Trophoblast cell (in vitro differentiated cells and primary cell): ENCODE measurements around the gene SLC7A5.
"Not testable (repeated sequence)": the region's sequence is repeated elsewhere in the genome, so short reads cannot be mapped to it uniquely, and the experiment has no call there.

Source experiments
- DNase-seq, 2 donors: peaks; one replicate each; pipeline ENCODE4 v3.0.0-alpha.2; 2016
- H2AFZ ChIP-seq: 2 replicates; pipeline ENCODE4 v1.6.1; 2013; ENCODE audit warnings: low read length, moderate library complexity, mild to moderate bottlenecking; ENCODE audit not compliant: insufficient read depth, poor library complexity
- H2AK5ac ChIP-seq: 2 replicates; pipeline ENCODE4 v1.6.1; 2013; ENCODE audit warnings: mild to moderate bottlenecking, low read length
- H2BK120ac ChIP-seq: 2 replicates; pipeline ENCODE4 v1.6.1; 2013; ENCODE audit warnings: low read length, mild to moderate bottlenecking, moderate library complexity; ENCODE audit not compliant: insufficient read depth, poor library complexity
- H2BK12ac ChIP-seq: 2 replicates; pipeline ENCODE4 v1.6.1; 2013; ENCODE audit warnings: mild to moderate bottlenecking, low read length, moderate library complexity
- H2BK5ac ChIP-seq: 2 replicates; pipeline ENCODE4 v1.6.1; 2013; ENCODE audit warnings: low read length, low read depth, moderate library complexity, mild to moderate bottlenecking; ENCODE audit not compliant: poor library complexity
- H3K14ac ChIP-seq: 2 replicates; pipeline ENCODE4 v1.6.1; 2013; ENCODE audit warnings: mild to moderate bottlenecking, low read length
- H3K18ac ChIP-seq: 2 replicates; pipeline ENCODE4 v1.6.1; 2013; ENCODE audit warnings: mild to moderate bottlenecking, low read length
- H3K23ac ChIP-seq: 2 replicates; pipeline ENCODE4 v1.6.1; 2013; ENCODE audit warnings: low read length
- H3K27ac ChIP-seq: 2 replicates; pipeline ENCODE4 v1.5.1; 2013; ENCODE audit warnings: low read depth, mild to moderate bottlenecking, inconsistent platforms, low read length, moderate library complexity
- H3K27me3 ChIP-seq: 2 replicates; pipeline ENCODE4 v1.6.1; 2013; ENCODE audit warnings: inconsistent platforms, mild to moderate bottlenecking, low read length, moderate library complexity; ENCODE audit not compliant: insufficient read depth
- H3K36me3 ChIP-seq, 2 experiments: 1 replicate in 1 of 2; 2 replicates in 1 of 2; pipeline ENCODE4 v1.6.1; 2013; ENCODE audit warnings: low read length in 2 of 2, mild to moderate bottlenecking in 2 of 2, moderate library complexity in 1 of 2; ENCODE audit not compliant: insufficient read depth in 2 of 2, control insufficient read depth in 1 of 2
- H3K4ac ChIP-seq: 2 replicates; pipeline ENCODE4 v1.6.1; 2013; ENCODE audit warnings: low read depth, mild to moderate bottlenecking, low read length, moderate library complexity
- H3K4me1 ChIP-seq, 2 experiments: 1 replicate in 1 of 2; 2 replicates in 1 of 2; pipeline ENCODE4 v1.6.1; 2013; ENCODE audit warnings: low read length in 2 of 2, mild to moderate bottlenecking in 2 of 2, moderate library complexity in 1 of 2; ENCODE audit not compliant: insufficient read depth in 2 of 2, control insufficient read depth in 1 of 2
- H3K4me2 ChIP-seq: 2 replicates; pipeline ENCODE4 v1.6.1; 2013; ENCODE audit warnings: inconsistent platforms, mild to moderate bottlenecking, low read length, moderate library complexity
- H3K4me3 ChIP-seq: 2 replicates; pipeline ENCODE4 v1.5.1; 2013; ENCODE audit warnings: mild to moderate bottlenecking, low read depth, low read length, inconsistent platforms
- H3K79me1 ChIP-seq: one replicate; pipeline ENCODE4 v1.6.1; 2013; ENCODE audit warnings: low read length
- H3K79me2 ChIP-seq: 2 replicates; pipeline ENCODE4 v1.6.1; 2013; ENCODE audit warnings: low read length, mild to moderate bottlenecking; ENCODE audit not compliant: control insufficient read depth, insufficient read depth, poor library complexity
- H3K9ac ChIP-seq: 2 replicates; pipeline ENCODE4 v1.6.1; 2013; ENCODE audit warnings: mild to moderate bottlenecking, low read length
- H3K9me3 ChIP-seq: 2 replicates; pipeline ENCODE4 v1.6.1; 2013; ENCODE audit warnings: low read depth, mild to moderate bottlenecking, control low read depth, inconsistent platforms, low read length; ENCODE audit not compliant: insufficient read depth
- H4K12ac ChIP-seq: 2 replicates; pipeline ENCODE4 v1.6.1; 2013; ENCODE audit warnings: low read depth, mild to moderate bottlenecking, low read length, moderate library complexity
- H4K8ac ChIP-seq: 2 replicates; pipeline ENCODE4 v1.6.1; 2013; ENCODE audit warnings: low read depth, mild to moderate bottlenecking, low read length, moderate library complexity
- H4K91ac ChIP-seq: one replicate; pipeline ENCODE4 v1.6.1; 2013; ENCODE audit warnings: low read depth, mild to moderate bottlenecking, low read length, moderate library complexity
- WGBS: extraction: QIAGEN DNeasy Blood & Tissue Kit; methylation state at CpG from one replicate; pipeline ENCODE4 v1.1.7; 2013; ENCODE audit warnings: missing lambda C conversion rate; ENCODE audit not compliant: insufficient read length, insufficient coverage; ENCODE audit errors: extremely low coverage; 5-methylcytosine and 5-hydroxymethylcytosine counted together

SLC7A5 gene

DNA sequence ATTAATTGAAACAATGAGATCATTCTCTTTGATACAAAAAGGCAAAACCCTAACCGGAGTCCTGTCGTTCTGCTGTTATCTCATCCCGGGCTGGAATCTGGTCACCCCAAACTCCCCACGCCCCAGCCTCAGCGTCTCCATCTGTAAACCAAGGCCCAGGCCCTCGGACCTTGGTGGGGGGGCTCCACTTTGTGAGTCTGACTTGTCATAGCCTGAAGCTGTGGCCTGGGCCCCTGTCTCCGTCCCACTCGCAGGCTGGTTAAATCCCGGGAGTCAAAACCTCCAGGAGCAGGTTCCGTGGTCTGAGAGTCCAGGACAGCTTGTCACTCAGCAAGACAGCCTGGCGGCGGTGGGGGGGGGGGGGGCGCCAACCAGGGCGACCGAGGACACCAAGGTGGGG is 50.0 kb downstream of the SLC7A5 start:
- Histone ChIP-seq H3K4me1 (peaks cover 0 to 5% of the 10 kb centered on the region in 2 experiments), H2BK12ac (no peak overlapping the region), H3K4ac (no peak overlapping the region), H3K36me3 (peaks cover 0 to 3% of the 10 kb centered on the region in 2 experiments), H4K8ac (no peak overlapping the region), H2AK5ac (no peak overlapping the region), H3K4me3 (no peak overlapping the region), H2AFZ (no peak overlapping the region), H4K91ac (no peak overlapping the region), H3K18ac (no peak overlapping the region), H2BK120ac (no peak overlapping the region), H3K79me1 (no peaks in the 10 kb centered on the region), H3K9me3 (peaks cover 23% of the 10 kb centered on the region), H3K14ac (no peak overlapping the region), H3K23ac (no peak overlapping the region), H2BK5ac (no peak overlapping the region), H3K27ac (no peak overlapping the region), H3K27me3 (no peaks in the 10 kb centered on the region), H3K9ac (no peak overlapping the region), H3K4me2 (no peak overlapping the region), H3K79me2 (no peaks in the 10 kb centered on the region), H4K12ac (no peak overlapping the region)
- DNase-seq = no peak
- no CpG with 5 or more reads among the region's 15 CpGs for WGBS

DNA sequence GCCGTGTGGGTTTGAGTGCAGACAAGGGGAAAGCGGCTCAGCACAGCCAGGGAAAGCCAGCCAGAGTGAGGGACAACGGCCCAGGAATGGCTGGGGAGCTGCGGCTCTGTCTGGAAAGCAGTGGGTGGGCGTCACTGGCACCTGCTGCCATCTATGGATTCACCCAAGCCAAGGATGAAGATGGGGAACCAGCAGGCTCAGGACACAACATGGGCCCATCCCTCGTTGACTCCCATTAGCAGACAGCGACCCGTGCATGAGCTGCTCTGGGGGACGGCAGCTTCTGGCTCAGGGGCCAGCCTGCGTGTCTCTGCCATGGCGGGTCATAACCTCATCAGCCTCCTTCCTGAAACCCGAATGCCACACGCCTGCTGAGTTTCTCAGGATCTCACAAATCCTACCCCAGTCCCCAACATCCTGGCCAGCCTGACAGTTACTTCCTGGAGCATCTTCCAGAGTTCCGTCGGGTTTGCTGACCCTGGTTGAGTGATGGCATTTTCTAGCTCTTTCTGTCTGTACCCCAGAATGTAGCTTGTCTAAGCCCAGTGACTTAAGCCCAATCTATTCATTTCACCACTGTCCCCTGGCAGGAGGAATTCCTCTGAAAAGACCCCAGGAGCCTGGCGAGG is 50.7 kb downstream of the SLC7A5 start:
- Histone ChIP-seq H3K79me1 (no peaks in the 10 kb centered on the region), H3K27me3 (no peaks in the 10 kb centered on the region), H3K9me3 (peaks cover 23% of the 10 kb centered on the region), H2AFZ (no peak overlapping the region), H3K9ac (no peak overlapping the region), H2BK12ac (no peak overlapping the region), H3K4me3 (no peak overlapping the region), H3K4me2 (no peak overlapping the region), H4K91ac (no peak overlapping the region), H3K14ac (no peak overlapping the region), H3K4me1 (peaks cover 0 to 5% of the 10 kb centered on the region in 2 experiments), H3K4ac (no peak overlapping the region), H2BK120ac (no peak overlapping the region), H3K23ac (no peak overlapping the region), H2AK5ac (no peak overlapping the region), H3K36me3 (peaks cover 0 to 3% of the 10 kb centered on the region in 2 experiments), H3K27ac (no peak overlapping the region), H2BK5ac (no peak overlapping the region), H4K12ac (no peak overlapping the region), H3K18ac (no peak overlapping the region), H3K79me2 (no peaks in the 10 kb centered on the region), H4K8ac (no peak overlapping the region)
- no peak for DNase-seq
- WGBS = no CpG with 5 or more reads among the region's 16 CpGs

DNA sequence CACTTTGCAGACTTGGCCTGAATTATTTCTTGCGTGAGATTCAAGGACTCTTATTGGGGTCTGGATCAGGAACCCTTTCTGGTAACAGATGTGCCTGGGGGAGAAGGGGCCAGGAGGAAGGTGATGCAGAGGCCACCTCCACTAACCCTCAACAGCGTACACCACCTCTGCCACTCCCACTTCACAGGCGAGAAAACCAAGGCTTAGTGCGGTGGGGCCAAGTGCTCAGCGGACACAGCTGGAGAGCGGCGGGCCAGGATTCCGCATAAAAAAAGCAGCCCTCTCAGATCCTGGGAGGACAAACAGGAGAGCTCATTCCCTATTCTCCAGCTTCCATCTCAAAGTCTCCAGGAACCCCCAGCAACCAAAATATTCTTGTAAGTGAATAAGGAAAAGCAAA is 51.4 kb downstream of the SLC7A5 start:
- no peaks in the 10 kb centered on the region for H3K79me2 ChIP-seq
- H3K4me2 ChIP-seq = no peak overlapping the region
- no peak overlapping the region for H2AFZ ChIP-seq
- H3K23ac ChIP-seq = no peak overlapping the region
- H3K79me1 ChIP-seq = no peaks in the 10 kb centered on the region
- no peak overlapping the region for H2BK120ac ChIP-seq
- DNase-seq = no peak
- peaks cover 0 to 3% of the 10 kb centered on the region in 2 experiments for H3K36me3 ChIP-seq
- WGBS = no CpG with 5 or more reads among the region's 8 CpGs
- no peak overlapping the region for H2AK5ac ChIP-seq
- H3K4me3 ChIP-seq = no peak overlapping the region
- H4K91ac ChIP-seq = no peak overlapping the region
- peaks cover 0 to under 1% of the 10 kb centered on the region in 2 experiments for H3K4me1 ChIP-seq
- H3K14ac ChIP-seq = no peak overlapping the region
- H4K8ac ChIP-seq = no peak overlapping the region
- no peak overlapping the region for H3K9ac ChIP-seq
- peaks cover 23% of the 10 kb centered on the region for H3K9me3 ChIP-seq
- H3K27ac ChIP-seq = no peak overlapping the region
- no peak overlapping the region for H3K4ac ChIP-seq
- no peaks in the 10 kb centered on the region for H3K27me3 ChIP-seq
- no peak overlapping the region for H2BK12ac ChIP-seq
- no peak overlapping the region for H3K18ac ChIP-seq
- no peak overlapping the region for H4K12ac ChIP-seq
- H2BK5ac ChIP-seq = no peak overlapping the region

DNA sequence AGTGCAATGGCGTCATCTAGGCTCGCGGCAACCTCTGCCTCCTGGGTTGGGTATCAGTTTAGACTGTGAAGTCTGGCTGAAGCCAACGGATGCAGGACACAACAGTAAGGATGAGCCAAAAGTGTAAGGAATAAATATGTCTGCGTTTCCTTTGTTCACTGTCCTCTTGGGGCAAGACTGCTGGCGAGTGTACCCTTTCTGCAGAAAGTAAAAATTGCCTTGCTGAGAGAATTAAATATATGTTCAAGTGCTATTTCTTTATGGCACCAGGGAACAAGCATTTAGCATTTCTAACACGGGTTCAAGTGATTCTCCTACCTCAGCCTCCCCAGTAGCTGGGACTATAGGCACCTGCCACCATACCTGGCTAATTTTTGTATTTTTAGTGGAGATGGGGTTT is 51.9 kb downstream of the SLC7A5 start:
- not testable (repeated sequence) for H4K91ac ChIP-seq, H2BK5ac ChIP-seq, H2BK120ac ChIP-seq, DNase-seq, H2BK12ac ChIP-seq, H3K4me1 ChIP-seq, H3K9ac ChIP-seq, H3K14ac ChIP-seq, H3K23ac ChIP-seq, H3K4ac ChIP-seq, H2AK5ac ChIP-seq, H4K8ac ChIP-seq, H3K27me3 ChIP-seq, H3K18ac ChIP-seq, H3K4me3 ChIP-seq, H3K79me1 ChIP-seq, H3K4me2 ChIP-seq, H3K27ac ChIP-seq, H2AFZ ChIP-seq, H4K12ac ChIP-seq, H3K36me3 ChIP-seq, H3K79me2 ChIP-seq
- WGBS = no CpG with 5 or more reads among the region's 7 CpGs
- peaks cover 23% of the 10 kb centered on the region for H3K9me3 ChIP-seq
